ENCODE data around the gene PLCG2.
A peak's percentile ranks its signal among the peaks of the same experiment; 100 is the strongest.
"Not testable (repeated sequence)": the region's sequence is repeated elsewhere in the genome, so short reads cannot be mapped to it uniquely, and the experiment has no call there.

Gene PLCG2

GRCh38 chr16:81734632-81735434 is 44.3 kb upstream of the PLCG2 start:
- POLR2A ChIA-PET = no interaction called here
- CTCF ChIA-PET = interaction anchor here (0.9 to 4.1 kb wide), 11 partner anchors 11 to 699 kb away, joined by 3 to 16 read pairs (median 4); partner anchors contain the start of gene ATMIN
- no peak for DNase-seq (ENCODE audit: extremely low spot score)
- no peak for TF ChIP-seq CTCF (IDR thresholded peaks at IDR 0.05; ENCODE audit: control extremely low read depth, extremely low read depth, low read depth, missing control alignments)

GRCh38 chr16:81737885-81738536 is 41.1 kb upstream of the PLCG2 start:
- DNase-seq (ENCODE audit: extremely low spot score) = peak; percentile 87
- ChIA-PET POLR2A (interaction anchor here (0.5 kb wide), 1 partner anchor 85 kb away, joined by 4 read pairs; no protein-coding TSS in a partner anchor), CTCF (interaction anchor here (0.6 to 5.3 kb wide), 27 partner anchors 8 to 736 kb away, joined by 3 to 38 read pairs (median 4); no protein-coding TSS in a partner anchor)
- TF ChIP-seq CTCF (IDR thresholded peaks at IDR 0.05; ENCODE audit: control extremely low read depth, extremely low read depth, low read depth, missing control alignments) = peak; percentile 91

GRCh38 chr16:81738783-81739496 is 40.2 kb upstream of the PLCG2 start:
- peak; percentile 57 for DNase-seq (ENCODE audit: extremely low spot score)
- TF ChIP-seq CTCF (IDR thresholded peaks at IDR 0.05; ENCODE audit: control extremely low read depth, extremely low read depth, low read depth, missing control alignments) = no peak
- ChIA-PET POLR2A (no interaction called here), CTCF (interaction anchor here (0.8 to 5.3 kb wide), 21 partner anchors 9 to 737 kb away, joined by 3 to 38 read pairs (median 4); no protein-coding TSS in a partner anchor)

GRCh38 chr16:81739503-81739902 is 39.6 kb upstream of the PLCG2 start:
- ChIA-PET CTCF (interaction anchor here (0.7 to 5.3 kb wide), 18 partner anchors 9 to 737 kb away, joined by 3 to 38 read pairs (median 3); no protein-coding TSS in a partner anchor), POLR2A (interaction anchor here (0.7 kb wide), 1 partner anchor 14 kb away, joined by 4 read pairs; no protein-coding TSS in a partner anchor)
- no peak for DNase-seq (ENCODE audit: extremely low spot score)
- TF ChIP-seq CTCF (IDR thresholded peaks at IDR 0.05; ENCODE audit: control extremely low read depth, extremely low read depth, low read depth, missing control alignments) = no peak

DNA sequence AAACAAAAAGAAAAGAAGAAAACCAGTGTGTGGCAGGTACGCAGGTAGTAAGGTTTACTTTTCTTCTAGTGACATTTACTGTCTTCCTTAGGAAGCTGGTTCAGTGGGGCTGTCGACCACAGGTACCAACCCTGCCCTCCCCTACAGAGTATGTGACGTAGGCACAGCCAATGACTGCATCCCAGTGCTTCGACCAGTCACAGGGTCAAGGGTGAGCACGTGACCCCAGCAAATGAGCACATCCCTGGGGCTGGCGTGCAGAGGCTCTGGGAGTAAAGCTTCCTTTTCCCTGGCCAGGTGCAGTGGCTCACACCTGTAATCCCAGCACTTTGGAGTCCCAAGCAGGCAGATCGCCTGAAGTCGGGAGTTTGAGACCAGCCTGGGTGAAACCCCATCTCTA is 38.9 kb upstream of the PLCG2 start:
- TF ChIP-seq CTCF (IDR thresholded peaks at IDR 0.05; ENCODE audit: control extremely low read depth, extremely low read depth, low read depth, missing control alignments) = no peak
- peak; percentile 78 for DNase-seq (ENCODE audit: extremely low spot score)
- CTCF ChIA-PET = interaction anchor here (0.7 to 5.3 kb wide), 11 partner anchors 9 to 736 kb away, joined by 3 to 38 read pairs (median 4); no protein-coding TSS in a partner anchor
- POLR2A ChIA-PET = interaction anchor here (0.7 to 1.1 kb wide), 4 partner anchors 12 to 77 kb away, joined by 3 to 4 read pairs (median 4); no protein-coding TSS in a partner anchor

DNA sequence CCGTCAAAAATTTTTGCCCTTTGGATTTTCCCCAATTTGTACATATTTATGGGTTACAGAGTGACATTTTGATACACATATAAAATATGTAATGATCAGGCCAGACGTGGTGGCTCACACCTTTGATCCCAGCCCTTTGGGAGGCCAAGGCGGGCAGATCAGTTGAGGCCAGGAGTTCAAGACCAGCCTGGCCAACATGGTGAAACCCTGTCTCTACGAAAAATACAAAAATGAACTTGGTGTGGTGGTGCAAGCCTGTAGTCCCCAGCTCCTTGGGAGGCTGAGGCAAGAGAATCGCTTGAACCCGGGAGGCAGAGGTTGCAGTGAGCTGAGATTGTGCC is 37.7 kb upstream of the PLCG2 start:
- CTCF ChIA-PET = interaction anchor here (1.4 to 5.3 kb wide), 6 partner anchors 11 to 376 kb away, joined by 3 to 38 read pairs (median 4); no protein-coding TSS in a partner anchor
- DNase-seq (ENCODE audit: extremely low spot score); POLR2A ChIA-PET: not testable (repeated sequence)
